GM18511 (cell line): ENCODE results near the gene GMDS.

Source experiments
- ATAC-seq: cut with Tn5 transposase; IDR thresholded peaks from one replicate; pipeline ENCODE4 v1.9.1; 2021; ENCODE audit warnings: mild to moderate bottlenecking, moderate library complexity; ENCODE audit not compliant: unreplicated experiment

The GMDS gene

DNA sequence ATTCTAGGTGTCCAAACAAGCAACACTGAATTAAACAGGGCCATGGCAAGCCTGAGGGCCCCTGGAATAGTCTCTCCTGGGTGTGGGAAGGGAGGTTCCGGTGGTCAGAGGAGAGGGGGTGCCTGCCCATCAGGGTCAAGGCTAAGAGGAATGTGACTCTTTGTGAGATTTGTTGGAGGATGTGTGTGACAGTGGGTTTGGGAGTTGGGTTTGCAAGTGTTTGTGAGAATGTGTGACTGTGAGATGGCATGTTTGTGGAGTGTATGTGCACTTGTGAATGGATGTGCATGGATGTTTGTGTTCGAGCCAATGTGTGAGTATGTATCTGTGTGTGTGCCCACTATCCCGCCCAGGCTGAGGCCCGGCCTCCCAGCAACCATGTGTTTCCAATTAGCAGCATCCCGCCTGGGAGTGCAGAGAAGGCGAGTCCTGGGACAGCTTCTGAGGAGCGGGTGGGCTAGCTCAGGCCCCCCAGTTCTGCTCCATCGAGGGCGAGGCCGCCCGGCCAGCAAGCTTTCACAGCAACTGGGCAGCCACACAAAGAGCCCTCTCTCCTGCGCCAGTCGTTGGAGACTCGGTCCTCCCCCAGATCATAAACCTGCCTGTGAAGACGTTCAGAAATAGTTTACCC is 623.1 kb downstream of the GMDS start:
- no peak for ATAC-seq

DNA sequence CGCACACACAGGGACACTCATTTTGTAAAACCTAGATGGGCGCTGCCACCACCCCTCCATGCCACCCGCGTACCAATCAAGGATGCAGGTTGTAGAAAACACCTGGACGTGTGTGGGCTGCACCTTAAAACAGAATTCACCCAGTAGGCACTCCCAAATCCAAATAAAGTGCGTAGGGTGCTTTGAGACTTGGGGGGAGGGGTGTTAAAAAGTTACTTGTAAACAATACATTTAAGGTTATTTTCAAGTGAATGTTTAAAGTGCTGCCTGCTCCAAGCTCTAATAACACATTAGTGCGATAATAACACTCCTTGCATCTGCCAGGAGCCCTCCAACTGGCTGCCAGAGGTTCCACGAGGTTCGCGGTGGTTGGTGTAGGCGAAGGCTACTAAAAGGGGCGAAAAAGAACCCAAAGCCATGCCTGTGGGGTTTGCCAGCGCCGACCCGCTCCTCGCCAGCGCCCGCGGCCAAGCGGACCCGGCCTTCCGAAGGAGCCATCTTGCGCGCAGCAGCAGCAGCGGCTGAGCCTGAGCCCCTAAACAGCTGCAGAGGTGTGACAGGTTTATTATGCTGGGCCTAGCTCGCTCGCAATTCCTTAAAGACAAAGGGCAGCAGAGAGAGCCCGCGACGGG is 624.2 kb downstream of the GMDS start:
- no peak for ATAC-seq

DNA sequence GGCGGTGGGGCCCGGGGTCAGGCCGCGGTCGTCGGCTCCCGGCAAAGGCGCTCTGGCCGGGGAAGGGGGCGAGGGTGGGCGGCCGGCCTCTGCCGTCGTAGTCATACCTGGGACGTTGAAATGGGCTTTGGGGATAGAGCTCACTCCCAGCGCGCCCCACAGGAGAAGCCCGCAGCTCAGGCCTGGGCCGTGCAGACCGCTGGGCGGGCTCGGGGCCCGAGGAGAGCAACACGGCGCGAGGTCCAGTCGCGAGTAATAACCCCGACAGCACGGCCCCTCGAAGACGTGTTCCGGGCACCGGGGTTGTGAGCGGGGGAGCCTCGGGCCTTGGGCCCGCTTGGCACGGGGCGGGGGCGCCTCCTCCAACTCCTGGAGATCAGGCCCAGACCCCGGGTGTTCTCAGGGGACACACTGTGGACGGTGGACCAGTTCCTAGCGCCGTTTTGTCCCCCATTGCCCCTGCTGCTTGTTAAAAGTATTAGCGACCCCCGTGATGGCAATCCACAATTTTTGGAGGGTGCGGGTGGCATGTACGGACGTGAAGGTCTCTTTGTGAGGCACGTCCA is 624.8 kb downstream of the GMDS start:
- no peak for ATAC-seq

DNA sequence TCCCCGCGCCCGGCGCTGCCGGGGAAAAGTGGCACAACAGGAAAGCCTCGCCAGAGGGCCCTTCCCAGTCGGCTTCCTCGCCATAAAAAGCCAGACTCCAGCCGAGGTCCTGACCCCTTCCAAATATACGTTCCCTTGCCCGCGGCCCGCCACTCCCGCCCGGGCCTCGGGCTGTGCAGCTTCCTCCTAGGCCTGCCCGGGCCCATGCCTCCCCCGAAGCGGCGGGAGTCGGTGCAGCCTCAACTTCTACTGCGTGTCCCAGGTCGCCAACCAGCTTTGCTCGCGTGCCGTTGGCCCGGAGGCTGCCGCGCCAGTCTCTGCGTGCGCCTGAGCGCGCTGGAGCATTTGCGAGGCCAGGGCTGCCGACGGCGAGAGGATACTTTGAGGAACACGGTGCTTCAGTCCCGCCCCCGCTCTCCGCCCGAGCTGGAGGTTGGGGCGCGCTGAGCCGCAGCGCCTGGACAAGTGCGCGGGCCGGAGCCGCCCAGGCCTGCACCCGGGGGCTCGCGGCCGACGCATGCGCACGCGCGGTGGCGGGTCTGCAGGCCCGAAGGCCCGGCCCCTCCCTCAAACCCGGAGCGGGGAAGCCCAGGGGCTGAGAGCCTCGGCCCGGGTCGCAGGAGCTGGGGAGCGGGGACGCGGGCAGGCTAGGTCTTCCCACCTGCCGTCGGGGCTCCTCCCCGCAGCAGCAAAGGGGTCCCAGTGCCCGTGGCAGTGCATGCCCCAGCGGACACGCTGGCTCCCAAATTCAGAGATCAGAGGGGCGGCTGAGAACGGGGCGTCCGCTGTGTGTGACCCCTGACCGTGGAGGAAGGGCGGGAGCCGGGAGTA is 625.5 kb downstream of the GMDS start:
- ATAC-seq, result no peak

DNA sequence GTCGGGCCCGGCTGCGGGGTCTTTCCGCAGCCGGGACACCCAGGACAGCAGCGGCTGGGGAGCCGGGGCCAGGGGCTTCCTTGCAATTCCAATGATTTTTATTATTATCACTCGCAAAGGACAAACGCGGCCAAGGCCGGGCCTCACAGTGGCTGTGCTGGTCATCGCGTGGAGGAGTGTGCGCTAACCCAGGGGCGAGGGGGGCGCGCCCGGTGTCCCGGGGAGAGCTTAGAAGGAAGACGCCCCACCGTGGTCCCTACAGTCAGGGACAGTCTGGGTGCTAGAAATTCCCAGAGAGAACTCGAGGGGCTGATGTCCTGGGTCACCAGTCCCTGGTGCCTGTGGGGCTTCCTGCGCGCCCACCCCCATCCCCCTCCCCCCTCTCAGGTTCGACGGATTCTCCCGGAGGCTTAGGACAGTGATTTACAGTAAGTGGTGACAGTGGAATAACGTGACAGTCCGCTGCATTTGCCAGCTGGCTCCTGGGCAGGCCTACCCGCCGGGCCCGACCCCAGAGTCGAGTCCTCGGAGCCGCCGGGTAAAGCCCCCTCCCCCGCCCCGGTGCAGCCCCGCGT is 626.2 kb downstream of the GMDS start:
- no peak for ATAC-seq

DNA sequence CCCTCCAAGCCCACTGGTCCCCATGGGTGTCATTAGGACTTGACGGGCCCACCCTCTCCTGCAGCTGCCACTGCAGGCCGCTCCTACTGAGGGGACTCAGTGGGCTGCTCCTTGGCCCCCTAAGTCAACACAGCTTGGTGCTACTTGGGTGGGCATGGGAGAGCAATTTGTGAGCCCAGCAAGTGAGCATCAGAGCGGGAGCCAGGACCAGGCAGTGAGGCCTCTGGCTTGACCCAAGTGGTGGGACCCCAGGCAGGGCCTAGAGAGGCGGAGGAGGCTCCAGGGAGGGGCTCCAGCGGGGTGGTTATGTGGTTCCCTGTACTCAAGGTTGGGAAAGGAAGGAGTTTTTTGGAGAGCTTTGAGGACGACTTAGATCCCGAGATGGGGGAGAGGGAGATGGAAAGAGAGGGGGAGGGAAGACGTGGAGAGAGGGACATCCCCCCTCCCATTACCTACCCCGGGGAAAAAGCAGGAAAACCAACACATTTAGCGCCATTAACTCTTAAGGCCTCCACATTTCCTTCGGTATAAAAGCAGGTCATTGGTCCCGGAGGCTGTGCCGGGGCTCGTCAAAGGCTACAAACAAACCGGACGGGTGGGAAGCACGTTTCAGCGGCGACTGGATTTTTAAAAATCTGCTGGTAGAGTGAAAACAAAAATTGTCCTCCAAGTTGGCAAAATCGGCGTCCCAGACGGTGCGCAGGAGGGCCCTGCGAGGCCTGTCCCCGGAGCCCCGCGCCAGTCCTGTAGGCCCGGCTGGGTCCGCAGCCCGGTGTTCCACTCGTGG is 626.9 kb downstream of the GMDS start:
- no peak for ATAC-seq

DNA sequence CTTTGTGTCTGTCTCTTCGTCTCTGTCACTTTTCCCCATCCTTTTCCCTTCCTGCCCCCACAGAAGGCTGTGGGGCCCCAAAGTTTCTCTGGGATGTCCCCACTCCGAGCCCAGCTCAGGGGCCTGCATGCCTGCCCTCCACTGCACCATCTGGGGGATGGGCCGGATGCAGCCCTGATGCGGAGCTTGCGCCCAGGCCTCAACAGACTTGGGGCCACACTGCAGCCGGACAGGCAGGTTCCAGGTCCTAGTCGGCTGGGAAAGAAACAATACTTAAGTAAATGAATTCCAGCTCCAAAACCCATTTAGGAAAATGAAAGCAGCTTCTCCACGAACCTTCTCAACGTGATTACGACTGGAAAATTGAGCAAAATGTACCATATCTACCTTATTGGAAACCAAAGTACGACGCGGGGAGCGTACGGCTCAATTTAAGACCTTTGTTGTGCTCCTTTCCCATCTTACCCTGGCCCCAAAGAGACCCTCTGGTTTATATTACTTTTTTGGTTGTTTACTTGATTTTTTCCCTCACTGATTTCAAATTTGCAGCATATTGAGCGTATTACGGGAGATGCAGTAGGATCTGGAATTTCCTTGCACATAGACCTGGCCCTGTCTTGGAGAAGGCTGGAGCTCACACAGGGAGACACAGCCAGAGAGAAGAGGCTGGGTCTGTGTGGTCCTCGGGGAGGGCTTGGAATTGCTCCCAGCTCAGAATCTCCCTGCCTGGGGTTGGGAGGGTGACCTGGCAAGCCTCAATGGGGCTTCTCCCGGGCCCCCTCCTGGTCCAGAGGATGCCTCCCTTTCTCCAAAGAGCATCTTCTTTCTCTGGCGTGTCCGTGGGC is 627.7 kb downstream of the GMDS start:
- ATAC-seq, result no peak

DNA sequence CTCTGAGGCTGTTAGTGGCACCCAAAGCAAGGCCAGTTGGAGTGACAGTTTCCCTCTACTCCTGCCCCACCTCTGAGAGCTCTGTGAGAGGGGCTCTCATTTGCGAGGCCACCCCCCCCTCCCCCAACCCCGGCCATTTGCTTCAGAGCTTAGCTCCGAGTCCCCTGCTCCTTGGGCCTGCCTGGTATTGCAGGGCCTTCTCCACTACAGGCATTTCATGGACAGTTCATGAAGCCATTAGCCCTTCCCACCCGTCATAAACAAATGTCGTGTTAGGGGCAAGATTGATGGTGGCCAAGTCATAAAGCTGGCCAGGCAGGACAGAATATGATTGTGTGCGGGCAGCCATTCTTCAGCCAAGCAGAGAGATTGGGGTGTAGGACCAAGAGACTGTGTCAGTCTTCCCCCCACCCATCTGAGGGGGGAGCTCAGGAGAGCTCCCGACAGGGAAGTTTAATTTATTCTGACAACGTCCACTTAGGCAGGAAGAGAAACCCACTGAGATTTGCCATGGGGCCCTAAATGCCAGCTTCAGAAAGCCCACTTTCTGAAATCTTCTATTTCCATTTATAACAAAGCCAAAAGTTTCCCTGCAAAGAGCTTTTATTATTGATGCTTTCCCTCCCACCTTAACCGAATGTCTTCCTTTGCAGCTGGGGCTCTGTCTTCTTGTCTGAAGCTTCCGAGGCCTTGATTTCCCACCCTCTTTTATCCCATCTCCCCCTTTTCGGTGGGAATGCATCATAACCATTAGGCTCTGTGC is 628.5 kb downstream of the GMDS start:
- ATAC-seq, result no peak

DNA sequence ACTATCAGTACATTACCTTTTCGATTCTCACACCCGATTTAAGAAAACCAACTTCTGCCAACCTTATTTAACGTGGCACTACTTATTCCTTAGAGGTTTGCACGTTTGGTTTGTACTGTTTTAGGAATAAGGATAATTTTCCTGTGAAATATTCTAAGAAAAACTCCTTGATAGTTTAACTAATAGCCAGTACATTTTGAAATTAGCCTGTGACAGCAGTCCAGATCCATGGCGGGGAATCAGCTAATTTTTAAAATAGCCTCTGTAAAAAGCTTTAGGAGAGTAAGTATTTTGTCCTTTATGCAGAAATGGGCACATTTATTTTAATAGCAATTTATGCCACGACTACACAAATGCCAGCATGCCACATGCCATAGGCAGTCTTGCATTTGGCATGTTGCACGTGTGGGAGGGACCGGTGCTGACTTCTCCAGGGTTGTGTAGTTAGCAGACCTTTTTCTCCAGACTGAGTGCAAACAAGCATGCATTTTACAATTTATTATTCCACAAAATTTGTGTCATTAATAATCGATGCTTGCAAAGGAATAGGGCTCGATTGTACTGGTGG is 629.5 kb downstream of the GMDS start:
- no peak for ATAC-seq

DNA sequence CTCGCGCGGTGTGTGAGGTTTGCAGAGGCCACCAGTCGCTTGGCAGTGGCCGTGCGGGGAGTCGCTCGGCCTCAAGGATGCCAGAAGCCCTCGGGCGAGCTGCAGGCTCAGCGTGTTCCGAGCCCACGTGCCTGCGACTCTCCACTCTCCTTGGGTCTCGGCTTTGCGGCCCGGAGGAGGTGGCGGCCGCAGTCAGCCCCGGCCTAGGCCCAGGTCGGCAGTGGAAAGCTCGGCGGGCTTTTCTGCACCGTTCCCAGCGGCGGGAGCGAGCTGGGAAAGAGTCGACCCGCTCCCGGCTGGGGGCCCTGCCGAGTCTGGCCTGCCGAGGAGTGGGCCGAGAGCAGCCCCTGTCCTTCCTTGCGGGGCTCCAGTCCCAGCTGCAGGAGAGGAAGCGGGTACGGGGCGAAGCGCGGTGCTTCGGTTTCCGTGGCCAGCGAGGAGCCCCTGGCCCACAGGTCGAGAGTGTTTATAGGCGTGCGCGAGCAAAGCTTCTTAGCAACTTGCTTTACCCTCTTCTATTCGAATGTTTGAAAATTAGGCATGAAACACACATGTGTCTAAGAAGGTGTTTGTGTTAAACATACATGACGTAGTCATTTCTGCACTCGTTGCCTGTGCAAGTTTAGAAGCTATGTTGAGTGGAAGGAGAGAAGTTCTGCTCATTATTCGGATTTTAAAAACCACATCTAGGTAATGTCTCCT is 630.1 kb downstream of the GMDS start:
- no peak for ATAC-seq

DNA sequence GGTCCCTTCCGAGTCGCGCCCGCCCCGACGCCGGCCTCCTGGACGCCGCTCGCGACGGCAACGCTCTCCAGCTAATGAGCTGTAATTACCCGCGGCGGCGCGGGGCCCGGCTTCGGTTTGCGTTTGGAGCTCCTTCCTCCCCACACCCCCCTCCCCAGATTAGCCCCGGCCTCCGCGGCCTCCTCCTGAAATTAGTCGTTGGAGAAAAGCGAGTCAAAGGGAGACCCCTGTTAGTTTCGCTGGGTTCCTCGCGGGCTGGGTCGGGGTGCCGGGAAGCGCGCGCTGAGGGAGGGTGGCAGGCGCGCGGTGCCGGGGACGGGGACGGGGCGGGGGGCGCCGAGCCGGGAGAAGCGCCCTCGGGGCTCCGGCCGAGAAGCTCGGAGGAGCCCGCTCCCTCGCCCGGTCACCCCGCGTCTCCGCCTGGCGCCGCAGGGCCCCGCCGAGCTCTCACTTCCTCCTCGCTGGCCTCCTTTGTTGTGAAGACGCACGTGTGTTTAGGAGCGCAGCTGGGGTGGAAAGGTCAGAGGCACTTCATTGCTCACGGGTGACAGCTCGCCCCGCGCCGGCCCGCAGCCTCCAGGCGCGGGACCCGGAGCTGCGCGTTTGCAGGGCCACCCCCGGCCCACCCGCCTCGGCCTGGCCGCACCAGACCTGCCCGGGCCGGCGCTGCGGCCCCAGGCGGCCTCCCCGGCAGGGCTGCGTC is 630.8 kb downstream of the GMDS start:
- no peak for ATAC-seq

DNA sequence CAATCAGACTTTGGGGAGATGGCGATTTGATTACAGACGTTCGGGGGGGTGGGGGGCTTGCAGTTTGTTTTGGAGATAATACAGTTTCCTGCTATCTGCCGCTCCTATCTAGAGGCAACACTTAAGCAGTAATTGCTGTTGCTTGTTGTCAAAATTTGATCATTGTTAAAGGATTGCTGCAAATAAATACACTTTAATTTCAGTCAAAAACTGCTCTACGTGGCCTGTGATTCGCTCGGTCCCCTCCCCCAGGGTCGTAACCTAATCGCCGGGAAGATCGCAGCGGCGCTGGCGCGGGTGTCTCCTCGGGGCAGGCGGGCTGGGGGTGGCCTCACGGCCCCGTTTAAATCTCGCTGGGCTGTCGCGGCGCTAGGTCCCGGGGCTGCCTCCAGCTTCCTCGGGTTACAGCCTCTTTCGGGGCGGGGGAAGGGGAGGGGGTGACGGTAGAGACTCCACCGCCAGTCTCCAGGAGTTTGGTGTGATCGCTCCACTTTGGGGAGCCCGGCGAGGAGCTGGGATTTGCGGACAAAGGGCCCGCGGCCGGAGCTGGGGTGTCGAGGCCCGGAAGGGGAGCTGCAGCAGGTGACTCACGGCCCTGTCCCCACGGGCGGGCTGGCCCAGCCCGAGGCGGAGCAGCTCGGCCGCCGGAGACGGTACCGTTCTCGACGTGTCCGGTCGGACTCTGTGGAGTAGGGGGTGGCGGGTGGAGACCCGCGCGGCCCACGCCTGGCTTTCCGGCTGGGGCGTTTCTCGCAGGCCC is 631.5 kb downstream of the GMDS start:
- ATAC-seq, result no peak

DNA sequence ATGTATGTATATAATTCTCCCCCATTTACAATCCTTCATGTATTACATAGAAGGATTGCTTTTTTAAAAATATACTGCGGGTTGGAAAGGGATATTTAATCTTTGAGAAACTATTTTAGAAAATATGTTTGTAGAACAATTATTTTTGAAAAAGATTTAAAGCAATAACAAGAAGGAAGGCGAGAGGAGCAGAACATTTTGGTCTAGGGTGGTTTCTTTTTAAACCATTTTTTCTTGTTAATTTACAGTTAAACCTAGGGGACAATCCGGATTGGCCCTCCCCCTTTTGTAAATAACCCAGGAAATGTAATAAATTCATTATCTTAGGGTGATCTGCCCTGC is 632.1 kb downstream of the GMDS start:
- no peak for ATAC-seq

DNA sequence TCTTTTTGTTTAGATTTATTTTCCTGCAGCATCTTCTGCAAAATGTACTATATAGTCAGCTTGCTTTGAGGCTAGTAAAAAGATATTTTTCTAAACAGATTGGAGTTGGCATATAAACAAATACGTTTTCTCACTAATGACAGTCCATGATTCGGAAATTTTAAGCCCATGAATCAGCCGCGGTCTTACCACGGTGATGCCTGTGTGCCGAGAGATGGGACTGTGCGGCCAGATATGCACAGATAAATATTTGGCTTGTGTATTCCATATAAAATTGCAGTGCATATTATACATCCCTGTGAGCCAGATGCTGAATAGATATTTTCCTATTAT is 632.5 kb downstream of the GMDS start:
- no peak for ATAC-seq

DNA sequence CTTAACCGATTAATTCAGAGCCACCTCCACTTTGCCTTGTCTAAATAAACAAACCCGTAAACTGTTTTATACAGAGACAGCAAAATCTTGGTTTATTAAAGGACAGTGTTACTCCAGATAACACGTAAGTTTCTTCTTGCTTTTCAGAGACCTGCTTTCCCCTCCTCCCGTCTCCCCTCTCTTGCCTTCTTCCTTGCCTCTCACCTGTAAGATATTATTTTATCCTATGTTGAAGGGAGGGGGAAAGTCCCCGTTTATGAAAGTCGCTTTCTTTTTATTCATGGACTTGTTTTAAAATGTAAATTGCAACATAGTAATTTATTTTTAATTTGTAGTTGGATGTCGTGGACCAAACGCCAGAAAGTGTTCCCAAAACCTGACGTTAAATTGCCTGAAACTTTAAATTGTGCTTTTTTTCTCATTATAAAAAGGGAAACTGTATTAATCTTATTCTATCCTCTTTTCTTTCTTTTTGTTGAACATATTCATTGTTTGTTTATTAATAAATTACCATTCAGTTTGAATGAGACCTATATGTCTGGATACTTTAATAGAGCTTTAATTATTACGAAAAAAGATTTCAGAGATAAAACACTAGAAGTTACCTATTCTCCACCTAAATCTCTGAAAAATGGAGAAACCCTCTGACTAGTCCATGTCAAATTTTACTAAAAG is 633.0 kb downstream of the GMDS start:
- no peak for ATAC-seq

DNA sequence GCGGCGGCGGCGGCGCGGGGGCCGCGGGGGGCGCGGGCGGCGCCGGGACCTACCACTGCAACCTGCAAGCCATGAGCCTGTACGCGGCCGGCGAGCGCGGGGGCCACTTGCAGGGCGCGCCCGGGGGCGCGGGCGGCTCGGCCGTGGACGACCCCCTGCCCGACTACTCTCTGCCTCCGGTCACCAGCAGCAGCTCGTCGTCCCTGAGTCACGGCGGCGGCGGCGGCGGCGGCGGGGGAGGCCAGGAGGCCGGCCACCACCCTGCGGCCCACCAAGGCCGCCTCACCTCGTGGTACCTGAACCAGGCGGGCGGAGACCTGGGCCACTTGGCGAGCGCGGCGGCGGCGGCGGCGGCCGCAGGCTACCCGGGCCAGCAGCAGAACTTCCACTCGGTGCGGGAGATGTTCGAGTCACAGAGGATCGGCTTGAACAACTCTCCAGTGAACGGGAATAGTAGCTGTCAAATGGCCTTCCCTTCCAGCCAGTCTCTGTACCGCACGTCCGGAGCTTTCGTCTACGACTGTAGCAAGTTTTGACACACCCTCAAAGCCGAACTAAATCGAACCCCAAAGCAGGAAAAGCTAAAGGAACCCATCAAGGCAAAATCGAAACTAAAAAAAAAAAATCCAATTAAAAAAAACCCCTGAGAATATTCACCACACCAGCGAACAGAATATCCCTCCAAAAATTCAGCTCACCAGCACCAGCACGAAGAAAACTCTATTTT is 633.7 kb downstream of the GMDS start:
- no peak for ATAC-seq
